Activated naive CD8-positive, alpha-beta T cell treated with anti-CD3 and anti-CD28 coated beads, Interleukin-2, amount 50 U/mL, for 24 hours (primary cell): ENCODE results near the gene AKR1C1.
"Not testable (repeated sequence)": the region's sequence is repeated elsewhere in the genome, so short reads cannot be mapped to it uniquely, and the experiment has no call there.

Source experiments
- ATAC-seq: fragments of 150-1000 bp; cut with Tn5 transposase; one replicate; pipeline ENCODE4 v1.10.0; 2021
- DNase-seq: peaks from one replicate; pipeline ENCODE4 v3.0.0; 2021
- H3K27ac Mint-ChIP-seq: one replicate; pipeline ENCODE4 v1.8.0; 2021; ENCODE audit warnings: mild to moderate bottlenecking, mixed read lengths
- H3K27me3 Mint-ChIP-seq: one replicate; pipeline ENCODE4 v1.8.0; 2021; ENCODE audit warnings: mixed read lengths
- H3K36me3 Mint-ChIP-seq: one replicate; pipeline ENCODE4 v1.8.0; 2021; ENCODE audit warnings: low read depth, mixed read lengths
- H3K4me1 Mint-ChIP-seq: one replicate; pipeline ENCODE4 v1.8.0; 2021; ENCODE audit warnings: mixed read lengths
- H3K4me3 Mint-ChIP-seq: one replicate; pipeline ENCODE4 v1.8.0; 2021; ENCODE audit warnings: mild to moderate bottlenecking, moderate library complexity, mixed read lengths
- H3K9me3 Mint-ChIP-seq: one replicate; pipeline ENCODE4 v1.8.0; 2021; ENCODE audit warnings: mixed read lengths

Gene AKR1C1

GRCh38 chr10:5012595-5012994, 49.4 kb downstream of the AKR1C1 start:
- H3K4me3 Mint-ChIP-seq: no peak overlapping the region
- no peaks in the 10 kb centered on the region for H3K9me3 Mint-ChIP-seq
- ATAC-seq: no peak
- no peak for DNase-seq
- peaks cover 2% of the 10 kb centered on the region for H3K27me3 Mint-ChIP-seq
- H3K27ac Mint-ChIP-seq: no peak overlapping the region
- no peaks in the 10 kb centered on the region for H3K36me3 Mint-ChIP-seq
- H3K4me1 Mint-ChIP-seq: no peaks in the 10 kb centered on the region

- no peak for ATAC-seq
- peaks cover 2% of the 10 kb centered on the region for H3K27me3 Mint-ChIP-seq
- no peak overlapping the region for H3K27ac Mint-ChIP-seq
- H3K4me1 Mint-ChIP-seq: no peaks in the 10 kb centered on the region
- DNase-seq: no peak
- no peaks in the 10 kb centered on the region for H3K9me3 Mint-ChIP-seq
- no peak overlapping the region for H3K4me3 Mint-ChIP-seq
- no peaks in the 10 kb centered on the region for H3K36me3 Mint-ChIP-seq
Observed at GRCh38 chr10:5013385-5013784, 50.2 kb downstream of the AKR1C1 start.

GRCh38 chr10:5014200-5014910, 51.1 kb downstream of the AKR1C1 start:
- H3K27ac Mint-ChIP-seq, H3K4me1 Mint-ChIP-seq, H3K9me3 Mint-ChIP-seq, DNase-seq, ATAC-seq, H3K4me3 Mint-ChIP-seq, H3K27me3 Mint-ChIP-seq, H3K36me3 Mint-ChIP-seq: not testable (repeated sequence)

- H3K4me3 Mint-ChIP-seq: no peak overlapping the region
- DNase-seq: no peak
- no peaks in the 10 kb centered on the region for H3K9me3 Mint-ChIP-seq
- peaks cover 2% of the 10 kb centered on the region for H3K27me3 Mint-ChIP-seq
- no peaks in the 10 kb centered on the region for H3K4me1 Mint-ChIP-seq
- ATAC-seq: no peak
- H3K36me3 Mint-ChIP-seq: no peaks in the 10 kb centered on the region
- H3K27ac Mint-ChIP-seq: no peak overlapping the region
Observed at GRCh38 chr10:5014936-5015335, 51.7 kb downstream of the AKR1C1 start.

GRCh38 chr10:5018134-5018533, 54.9 kb downstream of the AKR1C1 start:
- Mint-ChIP-seq H3K9me3 (no peaks in the 10 kb centered on the region), H3K36me3 (no peaks in the 10 kb centered on the region), H3K27ac (no peak overlapping the region), H3K4me1 (no peaks in the 10 kb centered on the region), H3K27me3 (peaks cover 1% of the 10 kb centered on the region), H3K4me3 (no peak overlapping the region)
- DNase-seq (no peak), ATAC-seq (no peak)

GRCh38 chr10:5018671-5019277, 55.6 kb downstream of the AKR1C1 start:
- H3K9me3 Mint-ChIP-seq, H3K27me3 Mint-ChIP-seq, H3K27ac Mint-ChIP-seq, ATAC-seq, H3K4me3 Mint-ChIP-seq, H3K4me1 Mint-ChIP-seq, DNase-seq, H3K36me3 Mint-ChIP-seq: not testable (repeated sequence)

GRCh38 chr10:5019770-5020612, 56.8 kb downstream of the AKR1C1 start:
- not testable (repeated sequence) for H3K27me3 Mint-ChIP-seq, H3K9me3 Mint-ChIP-seq, ATAC-seq, H3K36me3 Mint-ChIP-seq, H3K27ac Mint-ChIP-seq, H3K4me1 Mint-ChIP-seq, H3K4me3 Mint-ChIP-seq, DNase-seq

- not testable (repeated sequence) for H3K9me3 Mint-ChIP-seq, H3K27ac Mint-ChIP-seq, H3K36me3 Mint-ChIP-seq, H3K4me3 Mint-ChIP-seq, ATAC-seq, H3K4me1 Mint-ChIP-seq, H3K27me3 Mint-ChIP-seq, DNase-seq
Observed at GRCh38 chr10:5021624-5022290, 58.5 kb downstream of the AKR1C1 start.

GRCh38 chr10:5023177-5023805, 60.1 kb downstream of the AKR1C1 start:
- DNase-seq (no peak), ATAC-seq (no peak)
- H3K4me3 Mint-ChIP-seq: no peak overlapping the region
- peaks cover 3% of the 10 kb centered on the region for H3K27me3 Mint-ChIP-seq
- H3K9me3 Mint-ChIP-seq: no peaks in the 10 kb centered on the region
- no peaks in the 10 kb centered on the region for H3K36me3 Mint-ChIP-seq
- H3K4me1 Mint-ChIP-seq: no peaks in the 10 kb centered on the region
- no peak overlapping the region for H3K27ac Mint-ChIP-seq

- not testable (repeated sequence) for H3K27me3 Mint-ChIP-seq, H3K4me1 Mint-ChIP-seq, ATAC-seq, H3K27ac Mint-ChIP-seq, DNase-seq, H3K4me3 Mint-ChIP-seq, H3K36me3 Mint-ChIP-seq
- H3K9me3 Mint-ChIP-seq: peaks cover 12% of the 10 kb centered on the region
Observed at GRCh38 chr10:5025461-5025881, 62.3 kb downstream of the AKR1C1 start.

- no peaks in the 10 kb centered on the region for H3K4me1 Mint-ChIP-seq
- H3K36me3 Mint-ChIP-seq: peaks cover 2% of the 10 kb centered on the region
- H3K27ac Mint-ChIP-seq: no peak overlapping the region
- H3K9me3 Mint-ChIP-seq: peaks cover 30% of the 10 kb centered on the region
- H3K4me3 Mint-ChIP-seq: no peak overlapping the region
- H3K27me3 Mint-ChIP-seq: peaks cover 2% of the 10 kb centered on the region
- ATAC-seq (no peak), DNase-seq (no peak)
Observed at GRCh38 chr10:5030989-5031388, 67.8 kb downstream of the AKR1C1 start.

GRCh38 chr10:5031588-5031987, 68.4 kb downstream of the AKR1C1 start:
- not testable (repeated sequence) for H3K4me3 Mint-ChIP-seq, DNase-seq, H3K27me3 Mint-ChIP-seq, H3K36me3 Mint-ChIP-seq, H3K4me1 Mint-ChIP-seq, H3K27ac Mint-ChIP-seq, ATAC-seq
- H3K9me3 Mint-ChIP-seq: peaks cover 30% of the 10 kb centered on the region

- not testable (repeated sequence) for DNase-seq, ATAC-seq, H3K4me1 Mint-ChIP-seq, H3K36me3 Mint-ChIP-seq, H3K4me3 Mint-ChIP-seq, H3K27ac Mint-ChIP-seq, H3K27me3 Mint-ChIP-seq
- H3K9me3 Mint-ChIP-seq: peaks cover 30% of the 10 kb centered on the region
Observed at GRCh38 chr10:5032444-5032843, 69.2 kb downstream of the AKR1C1 start.
